Progenitor cell of endocrine pancreas (in vitro differentiated cells): ENCODE data around the gene MESD. TPM values are rescaled to one million over a fixed set of nuclear protein-coding genes. Genes with fewer than 3 reads are reported as not detected.

ENCODE experiments used
- DNase-seq: peaks from one replicate; pipeline ENCODE4 v3.0.0; 2021; ENCODE audit warnings: low spot score; ENCODE audit not compliant: unreplicated experiment
- H3K27ac Mint-ChIP-seq: 2 replicates; pipeline ENCODE4 v1.8.0; 2021; ENCODE audit warnings: mild to moderate bottlenecking, moderate library complexity, mixed read lengths
- H3K27me3 Mint-ChIP-seq: 2 replicates; pipeline ENCODE4 v1.8.0; 2021; ENCODE audit warnings: mixed read lengths
- H3K36me3 Mint-ChIP-seq: 2 replicates; pipeline ENCODE4 v1.8.0; 2022; ENCODE audit warnings: mixed read lengths; ENCODE audit not compliant: insufficient read depth
- H3K4me1 Mint-ChIP-seq: 2 replicates; pipeline ENCODE4 v1.8.0; 2021; ENCODE audit warnings: low read depth, mixed read lengths
- H3K4me3 Mint-ChIP-seq: 2 replicates; pipeline ENCODE4 v1.8.0; 2021; ENCODE audit warnings: low read depth, mild to moderate bottlenecking, moderate library complexity, mixed read lengths
- H3K9me3 Mint-ChIP-seq: 2 replicates; pipeline ENCODE4 v1.8.0; 2021; ENCODE audit warnings: low read depth, mixed read lengths
- microRNA-seq: library from miRNA; unstranded; fragments of <30 nt; microRNA quantifications from one replicate; pipeline ENCODE4 v1.1.0, GENCODE V29; 2020; ENCODE audit warnings: borderline number of aligned reads; ENCODE audit not compliant: unreplicated experiment
- total RNA-seq: library from RNA; stranded (reverse); gene quantifications from 2 replicates; pipeline ENCODE4 v1.2.1, GENCODE V29; 2021
- TF ChIP-seq, protein P1 (sequence below): fragments of 200-600 bp; sonication (generic); IDR thresholded peaks from one replicate; pipeline ENCODE4 v1.5.0; 2021; ENCODE audit warnings: antibody characterized with exemption, mild to moderate bottlenecking; ENCODE audit not compliant: unreplicated experiment

Gene MESD
- total RNA-seq, 1 donor from 2014 or later = 42.6 TPM

DNA sequence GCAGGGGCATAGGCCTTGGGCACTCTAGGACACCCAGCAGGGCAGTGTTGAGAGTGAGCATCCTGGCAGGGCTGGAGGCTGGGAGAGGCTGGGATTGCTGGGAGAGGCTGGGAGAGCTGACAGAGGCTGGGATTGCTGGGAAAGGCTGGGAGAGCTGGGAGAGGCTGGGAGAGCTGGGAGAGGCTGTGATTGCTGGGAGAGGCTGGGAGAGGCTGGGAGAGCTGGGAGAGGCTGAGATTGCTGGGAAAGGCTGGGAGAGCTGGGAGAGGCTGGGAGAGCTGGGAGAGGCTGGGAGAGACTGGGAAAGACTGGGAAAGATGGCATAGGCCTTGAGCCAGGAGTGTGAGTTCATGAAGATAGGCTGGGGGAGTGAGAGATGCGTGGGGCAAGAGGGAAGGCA is 77.8 kb downstream of the MESD start:
- Mint-ChIP-seq H3K27me3 (peaks cover 17% of the 10 kb centered on the region), H3K4me1 (peaks cover 1% of the 10 kb centered on the region), H3K9me3 (no peaks in the 10 kb centered on the region), H3K27ac (no peak overlapping the region), H3K36me3 (peaks cover 6% of the 10 kb centered on the region), H3K4me3 (no peak overlapping the region)
- TF ChIP-seq, protein P1, sequence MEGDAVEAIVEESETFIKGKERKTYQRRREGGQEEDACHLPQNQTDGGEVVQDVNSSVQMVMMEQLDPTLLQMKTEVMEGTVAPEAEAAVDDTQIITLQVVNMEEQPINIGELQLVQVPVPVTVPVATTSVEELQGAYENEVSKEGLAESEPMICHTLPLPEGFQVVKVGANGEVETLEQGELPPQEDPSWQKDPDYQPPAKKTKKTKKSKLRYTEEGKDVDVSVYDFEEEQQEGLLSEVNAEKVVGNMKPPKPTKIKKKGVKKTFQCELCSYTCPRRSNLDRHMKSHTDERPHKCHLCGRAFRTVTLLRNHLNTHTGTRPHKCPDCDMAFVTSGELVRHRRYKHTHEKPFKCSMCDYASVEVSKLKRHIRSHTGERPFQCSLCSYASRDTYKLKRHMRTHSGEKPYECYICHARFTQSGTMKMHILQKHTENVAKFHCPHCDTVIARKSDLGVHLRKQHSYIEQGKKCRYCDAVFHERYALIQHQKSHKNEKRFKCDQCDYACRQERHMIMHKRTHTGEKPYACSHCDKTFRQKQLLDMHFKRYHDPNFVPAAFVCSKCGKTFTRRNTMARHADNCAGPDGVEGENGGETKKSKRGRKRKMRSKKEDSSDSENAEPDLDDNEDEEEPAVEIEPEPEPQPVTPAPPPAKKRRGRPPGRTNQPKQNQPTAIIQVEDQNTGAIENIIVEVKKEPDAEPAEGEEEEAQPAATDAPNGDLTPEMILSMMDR = no peak
- DNase-seq = no peak

DNA sequence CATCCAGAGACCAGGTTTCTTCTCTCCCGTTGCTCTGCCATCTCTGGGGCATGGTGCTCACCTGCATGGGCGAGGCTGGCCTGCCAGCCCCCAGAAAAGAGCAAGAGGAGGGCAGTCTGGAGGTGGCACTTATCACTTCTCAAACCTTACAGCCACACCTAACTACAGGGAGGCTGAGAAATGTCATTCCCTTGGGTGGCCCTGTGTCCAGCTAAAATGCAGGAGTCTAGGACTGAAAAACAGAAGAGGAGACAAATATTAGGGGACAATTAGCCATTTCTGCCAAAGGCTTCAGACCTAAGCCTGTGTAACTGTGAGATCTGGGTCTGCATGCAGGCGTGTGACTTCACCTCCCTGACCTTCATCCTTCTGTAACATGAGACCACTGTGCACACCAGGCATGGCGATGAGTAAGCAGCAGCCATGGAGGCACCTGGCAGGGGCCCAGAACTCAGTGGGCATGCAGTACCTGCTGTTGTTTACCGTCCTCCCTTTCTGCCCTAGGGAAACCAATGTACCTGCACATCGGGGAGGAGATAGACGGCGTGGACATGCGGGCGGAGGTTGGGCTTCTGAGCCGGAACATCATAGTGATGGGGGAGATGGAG is 83.4 kb downstream of the MESD start:
- Mint-ChIP-seq H3K9me3 (no peaks in the 10 kb centered on the region), H3K27me3 (peaks cover 6% of the 10 kb centered on the region), H3K4me1 (peaks cover 7% of the 10 kb centered on the region), H3K36me3 (peaks cover 7% of the 10 kb centered on the region), H3K27ac (no peak overlapping the region), H3K4me3 (no peak overlapping the region)
- TF ChIP-seq, protein P1 = no peak
- DNase-seq = no peak

DNA sequence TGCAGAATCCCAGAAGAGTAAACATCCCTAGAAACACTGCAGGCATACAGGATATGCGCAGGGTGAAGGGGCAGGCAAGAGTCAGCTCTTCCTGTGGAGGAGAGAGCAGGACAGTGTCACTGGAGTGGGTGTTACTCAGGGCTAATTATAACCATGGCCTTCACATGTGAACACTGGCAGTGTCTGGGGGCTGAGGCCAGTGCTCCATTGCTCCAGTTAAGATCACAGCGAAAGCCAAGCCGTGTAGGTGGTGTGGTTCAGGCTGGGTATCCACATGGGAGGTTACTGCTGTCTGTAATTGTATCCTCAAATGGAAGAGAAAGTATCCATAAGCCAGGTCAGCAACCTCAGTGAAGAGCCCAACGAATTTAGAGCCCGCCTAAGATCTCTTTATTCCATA is 84.6 kb downstream of the MESD start:
- H3K4me3 Mint-ChIP-seq = no peak overlapping the region
- H3K27ac Mint-ChIP-seq = no peak overlapping the region
- DNase-seq = no peak
- peaks cover 7% of the 10 kb centered on the region for H3K4me1 Mint-ChIP-seq
- H3K27me3 Mint-ChIP-seq = peaks cover 3% of the 10 kb centered on the region
- TF ChIP-seq, protein P1 = no peak
- no peaks in the 10 kb centered on the region for H3K9me3 Mint-ChIP-seq
- H3K36me3 Mint-ChIP-seq = peaks cover 7% of the 10 kb centered on the region

DNA sequence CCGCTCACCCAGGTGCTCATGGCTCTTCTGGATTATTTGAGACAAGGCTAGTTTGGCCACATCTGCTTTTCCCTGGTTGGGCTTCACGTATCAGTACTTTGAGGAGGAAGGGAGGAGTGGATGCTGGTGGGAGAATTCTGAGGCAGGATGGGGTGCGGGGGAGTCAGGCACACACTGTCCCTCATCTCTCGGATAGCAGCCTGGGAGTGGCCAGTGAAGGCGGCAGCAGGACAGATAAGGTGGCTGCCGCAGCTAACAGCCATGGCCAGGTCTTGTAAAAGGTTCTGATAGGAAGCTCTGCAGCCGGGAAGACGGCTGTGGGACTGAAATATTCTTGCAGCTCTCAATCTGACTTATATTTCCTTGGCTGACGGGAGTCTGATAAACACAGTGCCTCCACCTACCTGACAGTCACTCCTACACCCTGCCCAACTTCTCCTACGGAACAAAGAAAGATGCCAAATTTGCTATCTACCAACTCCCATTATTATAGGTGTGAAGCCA is 87.3 kb downstream of the MESD start:
- Mint-ChIP-seq H3K4me3 (no peak overlapping the region), H3K27me3 (peaks cover 6% of the 10 kb centered on the region), H3K27ac (no peak overlapping the region), H3K4me1 (peaks cover 7% of the 10 kb centered on the region), H3K9me3 (no peaks in the 10 kb centered on the region), H3K36me3 (peaks cover 1% of the 10 kb centered on the region)
- TF ChIP-seq, protein P1 = no peak
- no peak for DNase-seq

DNA sequence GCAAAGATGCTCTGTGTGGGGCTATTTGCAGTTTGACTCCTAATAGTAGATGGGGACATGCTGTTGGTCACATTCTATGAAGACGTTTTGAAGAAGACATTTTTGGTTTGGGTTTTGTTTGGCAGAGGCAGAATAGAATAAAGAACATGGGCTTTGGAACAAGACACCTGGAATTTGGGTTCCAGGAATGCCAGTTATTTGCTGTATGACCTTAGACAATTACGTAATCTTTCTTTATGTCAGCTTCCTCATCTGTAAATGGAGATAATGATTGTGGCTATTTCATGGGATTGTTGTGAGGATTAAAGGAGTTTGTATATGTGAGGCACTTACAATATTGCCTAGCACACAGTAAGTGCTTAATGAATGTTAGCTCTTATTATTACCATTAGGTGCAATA is 91.6 kb downstream of the MESD start:
- Mint-ChIP-seq H3K4me3 (no peak overlapping the region), H3K9me3 (peaks cover 4% of the 10 kb centered on the region), H3K27me3 (peaks cover 5% of the 10 kb centered on the region), H3K4me1 (no peaks in the 10 kb centered on the region), H3K36me3 (peaks cover 5% of the 10 kb centered on the region), H3K27ac (no peak overlapping the region)
- DNase-seq = no peak
- TF ChIP-seq, protein P1 = no peak

Small RNAs within 50 kb of the gene (microRNA-seq; reads per million reads assigned to microRNA genes)
- not detected for gene MIR4514

Other genes with a start within 250 kb of the MESD start
- 0.77 and 1.3 TPM in 2 replicates for gene CEMIP, start 210.4 kb downstream of the MESD start, total RNA-seq
- gene TLNRD1, start 11.1 kb upstream of the MESD start, total RNA-seq = 14.9 and 15.7 TPM in 2 replicates
- not detected in 2 replicates for gene CFAP161, start 144.5 kb upstream of the MESD start, total RNA-seq
- gene IL16, start 207.1 kb upstream of the MESD start, total RNA-seq = 0.16 and 0.38 TPM in 2 replicates